Amygdala (tissue), 56 donors: Measurements from ENCODE around the gene CPNE6.

ENCODE experiments used
- DNase-seq, 56 donors: peaks; one replicate each; lab custom pipeline; 2025; lab: John Stamatoyannopoulos, UW

Gene CPNE6

DNA sequence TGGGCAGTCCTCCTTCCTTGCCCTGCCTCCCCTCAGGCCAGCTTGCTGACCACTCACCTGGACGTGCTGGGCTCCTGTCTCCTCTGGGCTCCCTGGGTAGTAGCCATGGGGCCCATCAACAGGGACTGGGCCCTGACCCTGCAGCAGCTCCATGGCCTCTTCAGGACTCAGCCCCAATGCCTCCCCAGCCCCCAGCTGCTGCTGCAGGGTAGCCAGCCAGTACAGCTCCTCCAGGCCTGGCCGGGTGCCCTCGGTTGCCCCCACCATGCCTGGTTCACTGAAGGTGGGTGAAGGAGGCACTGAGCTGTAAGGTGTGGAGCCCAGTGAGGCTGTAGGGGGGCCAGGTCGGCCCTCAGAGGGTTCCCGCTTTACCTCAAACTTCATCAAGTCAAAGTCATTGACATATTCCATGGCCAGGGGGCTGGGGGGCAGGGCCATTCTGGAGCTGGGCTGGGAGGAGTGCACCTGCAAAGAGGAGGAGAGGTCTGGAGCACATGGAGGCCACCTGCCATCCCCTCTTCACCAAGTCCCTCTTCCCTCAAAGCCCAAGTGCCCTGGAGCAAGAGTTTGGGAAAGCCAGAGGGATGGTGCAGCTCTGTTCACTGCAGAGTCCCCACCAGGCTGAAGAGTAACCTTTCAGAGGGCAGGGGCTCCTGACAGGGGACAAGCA is 11.2 kb downstream of the CPNE6 start:
- DNase-seq: no peak

DNA sequence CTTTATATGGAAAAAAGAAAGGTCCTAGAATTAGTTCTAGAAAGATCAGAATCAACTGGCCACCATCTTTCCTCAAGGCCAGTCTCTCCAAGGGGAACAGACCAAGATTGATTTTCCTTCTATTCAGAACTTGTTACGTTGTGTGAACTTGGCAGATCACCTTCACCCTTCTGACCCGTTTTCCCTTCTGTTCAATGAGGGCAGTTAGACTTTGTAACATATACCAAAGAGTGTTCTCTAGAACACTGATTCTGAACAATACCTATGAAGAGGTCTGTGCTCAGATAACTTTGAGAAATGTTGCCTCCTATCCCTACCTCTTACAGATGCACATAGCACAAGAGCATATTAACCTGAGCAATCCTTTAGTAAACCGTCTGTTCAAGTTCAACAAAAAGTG is 12.1 kb downstream of the CPNE6 start:
- DNase-seq: no peak

DNA sequence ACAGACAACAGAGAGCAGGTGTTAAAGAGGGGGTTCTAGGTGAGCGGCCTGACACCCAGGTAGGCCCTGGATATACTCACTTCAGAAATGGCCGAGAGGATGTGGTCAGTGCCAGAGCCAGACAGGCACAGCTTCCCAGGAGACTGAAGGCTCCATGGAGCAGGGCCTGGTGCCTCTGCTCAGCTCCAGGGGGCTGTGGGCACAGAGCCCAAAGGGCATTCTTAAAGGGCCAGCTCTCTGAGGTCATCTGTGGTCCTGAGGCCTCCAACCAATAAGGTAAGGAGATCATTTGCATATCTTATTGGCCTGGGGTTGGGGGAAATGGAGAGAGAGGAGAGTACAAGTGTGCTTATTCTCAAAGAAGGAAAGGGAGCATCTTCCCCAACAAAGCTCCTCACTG is 13.1 kb downstream of the CPNE6 start:
- no peak for DNase-seq

DNA sequence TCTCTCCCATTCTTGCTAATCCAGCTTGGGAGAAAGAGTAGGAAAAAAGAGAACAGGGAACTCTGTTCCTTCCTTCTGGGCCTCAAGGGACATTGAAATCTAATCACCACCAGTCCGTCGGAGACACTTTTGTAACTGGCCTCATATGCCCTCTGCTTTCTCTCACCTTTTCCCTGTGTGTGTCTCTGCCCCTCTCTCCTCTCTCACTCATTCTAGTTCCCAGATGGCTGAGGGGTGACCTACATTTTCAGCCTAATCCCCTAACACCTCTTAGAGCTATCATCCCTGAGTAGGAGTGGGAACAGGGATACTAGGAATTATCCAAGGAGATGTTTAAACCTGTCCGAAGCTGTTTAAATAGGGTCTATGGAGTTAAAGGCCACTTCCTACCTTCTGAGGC is 13.9 kb downstream of the CPNE6 start:
- no peak for DNase-seq

DNA sequence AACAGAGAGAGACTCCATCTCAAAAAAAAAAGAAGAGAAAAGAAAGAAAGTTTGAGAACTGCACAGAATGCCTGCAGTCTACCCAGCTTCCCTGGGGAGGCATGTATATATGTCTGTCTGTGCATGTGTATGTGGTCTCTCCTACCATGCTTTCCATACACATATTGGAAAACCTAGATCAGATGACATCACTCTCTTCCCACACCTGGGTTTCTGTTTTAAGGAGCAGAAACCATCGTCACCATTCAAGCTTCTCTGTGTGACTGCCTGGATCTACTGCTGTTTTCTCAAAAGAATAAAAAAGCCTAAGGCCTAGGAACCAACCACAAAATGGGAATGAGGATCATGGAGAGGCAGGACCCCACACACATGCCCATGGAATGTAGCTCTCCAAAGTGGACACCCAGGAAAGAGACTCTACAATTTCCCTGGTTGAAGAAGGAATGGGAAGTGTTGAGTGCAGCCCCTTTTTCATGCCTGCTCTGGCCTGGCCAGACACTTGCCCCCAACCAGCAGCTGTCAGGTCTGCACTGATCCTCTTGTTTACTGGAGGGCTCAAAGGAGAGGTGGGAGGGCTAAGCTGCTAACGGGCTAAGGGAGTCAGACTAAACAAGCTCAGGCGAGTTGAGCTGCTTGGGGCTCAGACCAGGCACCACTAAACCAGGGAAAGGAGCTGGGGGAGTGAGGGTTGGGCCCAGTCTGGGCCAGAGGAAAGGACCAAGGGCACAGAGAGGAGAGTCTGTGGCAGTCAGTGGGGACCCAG is 15.0 kb downstream of the CPNE6 start:
- no peak for DNase-seq

DNA sequence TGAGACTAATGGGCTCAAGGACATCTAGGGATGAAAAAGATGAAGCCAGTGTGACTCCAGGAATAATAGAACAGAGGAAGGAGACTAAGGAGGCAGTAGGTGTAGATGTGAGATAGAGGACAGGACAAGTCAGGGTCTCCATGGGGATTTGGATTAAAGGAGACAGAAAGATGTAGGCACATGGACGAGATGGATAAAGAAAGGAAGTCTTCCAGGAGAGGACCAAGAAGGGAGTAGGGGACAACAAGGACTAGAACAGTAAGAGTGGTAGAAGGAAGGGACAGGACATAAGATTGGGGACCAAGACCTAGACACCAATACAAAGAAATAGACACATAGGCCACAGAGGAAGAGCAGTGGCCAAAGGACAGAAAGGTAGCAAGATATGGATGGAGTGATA is 15.6 kb downstream of the CPNE6 start:
- DNase-seq: no peak

DNA sequence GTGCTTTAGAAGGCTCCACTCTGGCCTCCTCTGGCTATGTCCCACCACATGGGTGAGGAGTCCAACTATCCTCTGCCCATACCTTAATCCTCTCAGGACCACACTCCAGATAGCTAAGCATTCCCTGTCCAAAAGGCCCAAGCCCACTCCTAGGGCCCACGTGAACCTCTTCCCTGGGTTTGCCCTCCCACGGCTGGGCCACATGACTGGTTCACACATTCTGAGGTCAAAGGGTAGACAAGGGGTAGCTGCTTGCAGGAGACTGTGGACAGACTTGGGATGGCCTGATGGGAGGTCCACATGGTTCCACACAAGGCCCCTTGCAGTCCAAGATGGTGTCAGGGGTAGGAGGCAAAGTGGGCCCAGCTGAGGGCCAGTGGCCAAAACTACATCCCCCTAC is 16.7 kb downstream of the CPNE6 start:
- no peak for DNase-seq

DNA sequence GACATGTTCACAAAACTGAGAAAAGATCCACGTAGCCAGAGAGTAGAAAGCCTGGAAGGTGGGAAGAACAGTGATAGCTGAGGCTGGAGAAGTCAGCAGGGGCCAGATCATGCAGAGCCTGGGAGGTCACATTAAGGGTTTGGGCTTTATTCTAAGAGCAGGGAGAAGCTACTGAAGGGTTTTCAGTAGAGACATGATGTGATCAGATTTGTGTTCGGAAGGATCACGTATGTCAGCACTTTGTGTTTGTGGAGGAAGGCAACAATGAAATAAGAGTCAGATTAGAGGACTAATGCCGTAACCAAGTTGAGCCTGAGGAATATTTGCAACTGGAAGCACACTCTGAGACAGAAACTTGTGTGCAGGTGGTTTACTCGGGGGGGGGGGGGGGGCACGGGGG is 18.5 kb downstream of the CPNE6 start:
- no peak for DNase-seq

DNA sequence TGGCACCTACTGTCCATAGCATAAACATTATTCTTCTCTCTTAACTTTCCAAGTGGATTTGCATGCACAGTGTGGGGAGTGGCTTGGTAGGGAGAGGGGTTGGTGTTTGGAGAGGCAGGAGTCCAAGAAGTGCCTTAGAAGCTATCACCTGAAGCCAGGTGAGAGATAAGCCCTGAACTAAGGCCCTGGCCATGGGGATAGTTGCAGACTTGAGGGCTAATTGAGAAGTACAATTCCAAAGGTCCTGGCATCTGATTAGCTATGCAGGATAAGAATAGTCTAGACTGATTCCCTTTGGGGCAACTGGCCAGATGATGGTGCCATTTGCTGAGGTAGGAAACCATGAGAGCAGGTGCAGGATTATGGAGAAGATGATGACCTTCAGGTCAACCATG is 20.7 kb downstream of the CPNE6 start:
- no peak for DNase-seq

DNA sequence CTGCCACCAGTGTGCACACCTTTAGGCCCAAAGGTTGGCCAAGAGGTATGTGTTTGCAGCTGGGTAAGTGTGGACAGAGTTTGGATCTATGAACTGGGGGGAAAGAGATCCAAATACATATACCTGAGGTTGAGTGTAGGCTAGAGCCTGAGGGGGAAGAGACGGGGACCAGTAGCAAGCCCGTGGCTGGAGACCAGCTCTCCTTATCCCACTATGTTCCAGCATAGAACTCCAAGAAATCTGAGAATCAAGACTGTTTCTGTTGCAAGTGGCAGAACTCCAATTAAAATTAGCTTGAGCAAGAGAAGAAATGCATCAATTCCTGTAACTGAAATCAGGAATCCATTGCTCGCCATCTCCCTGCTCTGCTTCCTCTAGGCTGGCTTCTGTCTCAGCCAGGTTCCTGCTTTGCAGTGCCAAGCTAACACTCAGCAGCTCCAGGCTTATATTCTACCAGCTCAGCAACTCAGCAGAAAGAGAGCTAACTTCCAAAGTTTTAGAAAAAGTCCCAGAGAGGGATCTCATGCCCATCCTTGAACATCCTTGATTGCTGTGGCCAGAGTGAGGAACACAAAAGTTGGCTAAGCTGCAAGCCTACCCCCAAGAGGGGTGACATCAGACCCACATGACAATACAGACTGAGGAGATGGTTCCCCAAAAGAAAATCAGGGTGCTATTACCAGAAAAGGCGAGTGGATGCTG is 21.3 kb downstream of the CPNE6 start:
- DNase-seq: no peak

DNA sequence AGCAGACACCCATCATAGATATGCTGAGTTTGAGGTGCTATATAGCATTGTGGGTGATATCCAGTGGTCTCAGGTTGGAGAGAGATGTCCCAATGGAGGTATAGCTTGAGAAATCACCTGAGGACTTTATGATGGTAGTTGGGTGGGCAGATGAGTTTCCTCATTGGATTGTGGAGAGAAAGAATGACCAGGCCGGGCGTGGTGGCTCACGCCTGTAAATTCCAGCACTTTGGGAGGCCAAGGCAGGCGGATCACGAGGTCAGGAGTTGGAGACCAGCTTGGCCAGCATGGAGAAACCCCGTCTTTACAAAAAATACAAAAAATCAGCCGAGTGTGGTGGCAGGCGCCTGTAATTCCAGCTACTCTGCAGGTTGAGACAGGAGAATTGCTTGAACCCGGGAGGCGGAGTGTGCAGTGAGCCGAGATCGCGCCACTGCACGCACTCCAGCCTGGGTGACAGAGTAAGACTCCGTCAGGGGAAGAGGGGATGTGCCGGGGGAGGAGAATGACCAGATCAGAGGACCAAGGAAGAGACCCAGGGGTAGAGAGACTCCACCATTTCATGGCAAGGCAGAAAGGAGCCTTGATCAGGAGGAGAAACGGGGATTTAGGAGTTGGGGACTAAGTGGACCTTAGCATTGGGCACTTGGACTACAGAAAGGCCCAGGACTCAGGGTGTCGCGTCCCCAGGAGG is 22.0 kb downstream of the CPNE6 start:
- no peak for DNase-seq

DNA sequence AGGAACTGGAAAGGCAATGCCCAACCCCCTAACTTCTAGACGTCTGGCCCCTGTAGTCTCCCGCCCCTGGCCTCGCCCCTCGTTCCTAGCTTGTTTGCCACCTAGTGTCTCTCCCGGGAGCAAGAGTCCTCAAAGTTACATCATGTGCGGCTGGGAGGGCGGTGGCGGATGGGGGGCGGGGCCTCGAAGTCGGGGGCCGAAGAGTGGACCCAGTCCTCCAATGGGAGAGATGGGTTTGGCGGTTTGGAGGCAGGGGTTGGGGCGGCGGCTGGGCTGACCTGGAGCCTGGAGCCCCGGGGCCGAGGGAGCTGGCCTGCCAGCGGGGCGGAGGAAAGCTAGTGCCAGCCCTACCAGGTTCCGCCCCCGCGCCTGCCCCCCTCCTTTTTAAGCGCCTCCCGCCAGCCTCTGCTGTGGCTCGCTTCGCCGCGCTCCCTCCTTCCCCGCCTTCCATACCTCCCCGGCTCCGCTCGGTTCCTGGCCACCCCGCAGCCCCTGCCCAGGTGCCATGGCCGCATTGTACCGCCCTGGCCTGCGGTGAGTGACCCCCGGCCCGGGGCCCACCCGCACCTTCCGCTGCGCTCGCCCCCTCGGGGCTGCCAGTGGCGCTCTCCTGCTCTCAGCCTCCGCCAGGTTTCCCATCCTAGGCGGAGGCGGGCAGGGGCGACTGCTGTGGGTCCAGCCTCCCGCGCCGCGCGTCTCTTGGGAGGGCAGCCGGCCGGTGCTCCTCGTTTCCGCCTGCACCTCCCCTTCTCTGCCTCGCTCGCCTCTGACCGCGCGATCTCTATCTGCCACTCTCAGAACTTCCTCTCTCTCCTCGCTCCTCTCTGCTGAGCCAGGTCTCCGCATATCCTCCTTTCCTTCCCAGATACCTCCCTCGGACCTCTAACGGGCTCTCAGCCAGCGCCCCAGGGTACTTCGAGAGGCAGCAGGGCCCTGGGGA is 22.8 kb downstream of the CPNE6 start, which contains the start of gene PCK2:
PCK2 (plus strand) TSS at position 411 of the 940 bp plus-strand sequence; CDS start at position 506, 95 bp downstream.
- DNase-seq: peak in 49 of 56 donors; percentile 21 to 90 (median 62)

DNA sequence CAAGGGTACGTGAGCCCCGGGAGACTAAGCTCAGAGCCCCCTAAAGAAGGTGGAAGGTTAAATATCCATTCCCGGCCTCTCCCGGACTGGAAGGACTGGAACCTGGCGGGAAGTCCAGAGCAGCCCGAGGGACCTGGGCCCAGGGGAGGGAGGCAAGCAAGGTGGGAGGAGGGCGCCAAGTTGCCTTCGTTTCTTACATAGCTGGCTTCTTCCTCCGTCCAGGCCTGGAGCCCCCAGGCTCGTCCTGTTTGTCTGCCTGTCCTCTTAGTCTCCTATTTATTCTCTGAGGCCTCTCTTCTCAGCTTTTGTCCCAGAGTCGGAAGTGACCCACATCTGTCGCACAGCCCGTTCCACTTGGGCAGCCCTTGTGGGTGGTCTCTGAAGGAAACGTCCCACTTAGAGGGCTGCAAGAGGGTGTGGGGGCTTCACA is 23.5 kb downstream of the CPNE6 start:
- no peak for DNase-seq

DNA sequence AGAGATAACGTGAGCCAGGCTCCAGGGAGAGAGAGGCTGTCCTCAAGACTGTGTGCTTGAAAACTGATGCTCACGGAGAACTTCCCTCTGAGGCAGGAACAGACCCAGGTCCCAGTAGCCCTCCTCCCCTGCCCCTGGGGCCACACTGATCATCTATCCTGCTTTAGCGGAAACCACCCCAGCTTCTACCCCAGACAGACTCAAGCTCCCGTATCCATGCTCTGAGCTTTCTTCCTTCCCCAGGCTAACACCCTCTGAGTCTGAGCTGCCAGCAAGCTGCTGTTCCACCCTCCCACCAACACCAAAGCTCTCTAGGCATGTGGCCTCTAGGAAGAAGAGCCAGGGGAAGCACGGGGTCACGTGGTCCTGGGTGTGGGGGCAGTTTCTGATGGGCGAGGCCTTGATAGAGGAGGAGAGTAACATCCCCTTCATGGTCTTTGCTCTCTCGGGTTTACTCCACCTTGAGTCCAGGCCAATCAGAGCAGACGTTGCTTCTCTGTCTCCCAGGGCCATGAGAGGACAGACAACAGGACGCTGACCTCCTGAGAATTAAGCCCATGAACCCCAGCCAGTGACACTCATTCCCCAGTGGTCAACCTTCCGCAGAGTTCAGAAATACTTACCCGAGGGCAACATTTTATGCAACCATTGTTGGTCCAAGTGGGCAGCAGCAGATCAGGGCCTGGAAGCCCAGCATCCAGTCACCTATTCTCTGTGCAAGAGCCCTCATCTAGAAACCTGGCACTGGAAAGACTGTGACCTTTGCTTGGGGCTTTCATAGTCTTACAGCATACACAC is 24.1 kb downstream of the CPNE6 start:
- peak in 5 of 56 donors; percentile 11 to 33 (median 15) for DNase-seq

DNA sequence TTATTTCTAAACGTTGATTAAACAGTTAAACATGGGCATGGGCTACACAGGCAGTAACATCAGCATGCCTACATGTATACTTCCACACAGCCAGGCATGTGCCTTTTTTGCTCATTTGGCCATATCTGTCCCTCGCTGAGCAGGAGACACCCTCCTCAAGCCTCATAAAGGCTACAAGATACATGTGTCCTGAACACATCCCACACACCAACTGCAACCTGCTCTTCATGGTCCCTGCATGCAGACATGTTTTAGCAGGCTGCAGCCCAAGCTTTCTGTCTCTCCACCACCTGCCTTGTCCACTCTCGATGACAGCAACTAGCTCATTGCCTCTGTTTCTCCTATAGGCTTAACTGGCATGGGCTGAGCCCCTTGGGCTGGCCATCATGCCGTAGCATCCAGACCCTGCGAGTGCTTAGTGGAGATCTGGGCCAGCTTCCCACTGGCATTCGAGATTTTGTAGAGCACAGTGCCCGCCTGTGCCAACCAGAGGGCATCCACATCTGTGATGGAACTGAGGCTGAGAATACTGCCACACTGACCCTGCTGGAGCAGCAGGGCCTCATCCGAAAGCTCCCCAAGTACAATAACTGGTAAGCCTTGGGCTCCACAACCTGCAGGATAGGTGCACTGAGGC is 25.3 kb downstream of the CPNE6 start:
- DNase-seq: no peak

DNA sequence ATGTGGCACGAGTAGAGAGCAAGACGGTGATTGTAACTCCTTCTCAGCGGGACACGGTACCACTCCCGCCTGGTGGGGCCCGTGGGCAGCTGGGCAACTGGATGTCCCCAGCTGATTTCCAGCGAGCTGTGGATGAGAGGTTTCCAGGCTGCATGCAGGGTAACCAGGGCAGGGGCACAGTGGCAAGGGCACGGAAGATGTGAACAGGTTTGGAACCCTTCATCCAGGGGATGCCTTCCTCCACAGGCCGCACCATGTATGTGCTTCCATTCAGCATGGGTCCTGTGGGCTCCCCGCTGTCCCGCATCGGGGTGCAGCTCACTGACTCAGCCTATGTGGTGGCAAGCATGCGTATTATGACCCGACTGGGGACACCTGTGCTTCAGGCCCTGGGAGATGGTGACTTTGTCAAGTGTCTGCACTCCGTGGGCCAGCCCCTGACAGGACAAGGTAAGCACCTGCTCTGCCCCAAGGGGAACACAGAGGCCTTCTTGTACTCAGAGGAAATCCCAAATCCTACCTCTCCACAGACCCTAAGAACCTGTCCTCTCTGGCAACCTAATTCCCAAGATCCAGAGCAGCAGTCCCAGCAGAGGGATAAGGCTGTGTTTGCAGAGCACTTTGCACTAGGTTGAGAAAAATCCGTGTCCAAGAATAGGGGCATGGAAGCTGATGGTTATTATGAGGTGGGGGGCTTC is 27.0 kb downstream of the CPNE6 start:
- no peak for DNase-seq

DNA sequence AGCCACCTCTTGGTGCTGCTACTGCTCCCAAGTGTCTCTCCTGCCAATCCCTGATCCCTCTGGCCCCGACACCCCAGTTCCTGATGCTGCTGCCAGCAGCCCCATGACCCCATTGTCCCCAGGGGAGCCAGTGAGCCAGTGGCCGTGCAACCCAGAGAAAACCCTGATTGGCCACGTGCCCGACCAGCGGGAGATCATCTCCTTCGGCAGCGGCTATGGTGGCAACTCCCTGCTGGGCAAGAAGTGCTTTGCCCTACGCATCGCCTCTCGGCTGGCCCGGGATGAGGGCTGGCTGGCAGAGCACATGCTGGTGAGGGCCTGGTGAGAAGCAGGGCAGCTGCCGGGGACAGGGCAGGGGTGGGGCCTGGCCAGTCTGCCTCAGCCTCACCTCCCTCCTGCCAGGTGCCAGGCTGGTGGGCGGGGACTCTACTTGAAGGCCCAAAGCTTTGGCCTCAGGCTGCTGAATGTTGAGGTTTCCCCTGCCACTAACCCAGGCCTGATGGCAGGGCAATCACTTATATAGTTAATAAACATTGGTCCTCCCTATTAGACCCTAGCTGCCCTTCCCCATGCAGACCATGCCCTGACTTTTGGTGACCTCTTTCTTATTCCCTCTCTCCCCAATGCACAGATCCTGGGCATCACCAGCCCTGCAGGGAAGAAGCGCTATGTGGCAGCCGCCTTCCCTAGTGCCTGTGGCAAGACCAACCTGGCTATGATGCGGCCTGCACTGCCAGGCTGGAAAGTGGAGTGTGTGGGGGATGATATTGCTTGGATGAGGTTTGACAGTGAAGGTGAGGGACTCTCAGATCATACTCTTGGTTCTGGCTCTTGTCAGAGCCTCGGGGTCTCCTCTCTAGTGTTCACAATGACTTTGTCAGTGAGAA is 27.8 kb downstream of the CPNE6 start:
- peak in 6 of 56 donors; percentile 6 to 54 (median 16) for DNase-seq
